Measurements from ENCODE around the gene C12orf76. TPM values are rescaled to one million over a fixed set of nuclear protein-coding genes. Genes with fewer than 3 reads are reported as not detected.
"Not testable (repeated sequence)": the region's sequence is repeated elsewhere in the genome, so short reads cannot be mapped to it uniquely, and the experiment has no call there.

C12orf76 gene
- total RNA-seq, 1 experiment from 2014 or later, result 29.4 TPM

- H3K9me3 ChIP-seq (ENCODE audit: insufficient read depth, low read depth), result no peaks in the 10 kb centered on the region
- no peaks in the 10 kb centered on the region for H3K4me1 ChIP-seq (replicated peaks; ENCODE audit: insufficient read depth)
- DNase-seq, result no peak
- H3K27ac ChIP-seq, result no peak overlapping the region
- H3F3A ChIP-seq (ENCODE audit: insufficient read depth, low read depth), result no peaks in the 10 kb centered on the region
- H3K4me3 ChIP-seq, result no peak overlapping the region
- TF ChIP-seq EZH2 (IDR thresholded peaks at IDR 0.05; ENCODE audit: low read depth), result no peak
- TF ChIP-seq, protein P1, sequence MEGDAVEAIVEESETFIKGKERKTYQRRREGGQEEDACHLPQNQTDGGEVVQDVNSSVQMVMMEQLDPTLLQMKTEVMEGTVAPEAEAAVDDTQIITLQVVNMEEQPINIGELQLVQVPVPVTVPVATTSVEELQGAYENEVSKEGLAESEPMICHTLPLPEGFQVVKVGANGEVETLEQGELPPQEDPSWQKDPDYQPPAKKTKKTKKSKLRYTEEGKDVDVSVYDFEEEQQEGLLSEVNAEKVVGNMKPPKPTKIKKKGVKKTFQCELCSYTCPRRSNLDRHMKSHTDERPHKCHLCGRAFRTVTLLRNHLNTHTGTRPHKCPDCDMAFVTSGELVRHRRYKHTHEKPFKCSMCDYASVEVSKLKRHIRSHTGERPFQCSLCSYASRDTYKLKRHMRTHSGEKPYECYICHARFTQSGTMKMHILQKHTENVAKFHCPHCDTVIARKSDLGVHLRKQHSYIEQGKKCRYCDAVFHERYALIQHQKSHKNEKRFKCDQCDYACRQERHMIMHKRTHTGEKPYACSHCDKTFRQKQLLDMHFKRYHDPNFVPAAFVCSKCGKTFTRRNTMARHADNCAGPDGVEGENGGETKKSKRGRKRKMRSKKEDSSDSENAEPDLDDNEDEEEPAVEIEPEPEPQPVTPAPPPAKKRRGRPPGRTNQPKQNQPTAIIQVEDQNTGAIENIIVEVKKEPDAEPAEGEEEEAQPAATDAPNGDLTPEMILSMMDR (conservative IDR thresholded peaks at IDR 0.05), result no peak
- intact Hi-C loops (cut with micrococcal nuclease; ENCODE audit: unreplicated experiment), result no loop called here
- H3K79me2 ChIP-seq (ENCODE audit: low read depth), result no peaks in the 10 kb centered on the region
- no peaks in the 10 kb centered on the region; the same call in 1 of the 2 replicates for H3K27me3 ChIP-seq (ENCODE audit: insufficient read depth, low read depth)
- no TSS peak for BruUV-seq (replicated peaks)
- CTCF ChIA-PET, result interaction anchor here (0.5 kb wide), 1 partner anchor 302 kb away, joined by 7 read pairs; no protein-coding TSS in a partner anchor
- no peak overlapping the region for H2AFZ ChIP-seq
- H3K36me3 ChIP-seq (ENCODE audit: low read depth), result no peaks in the 10 kb centered on the region
- H3K9me2 ChIP-seq (ENCODE audit: insufficient read depth), result no peaks in the 10 kb centered on the region
- POLR2A ChIA-PET (ENCODE audit: unreplicated experiment), result interaction anchor here (0.5 kb wide), 1 partner anchor 11 kb away, joined by 11 read pairs; no protein-coding TSS in a partner anchor
- no peak overlapping the region for H3K4me2 ChIP-seq
- H4K20me1 ChIP-seq (ENCODE audit: insufficient read depth), result no peaks in the 10 kb centered on the region
Observed at GRCh38 chr12:110090266-110091135, 42.2 kb upstream of the C12orf76 start.

- no peak overlapping the region for H3K4me3 ChIP-seq
- no peak overlapping the region for H3K27ac ChIP-seq
- no peak overlapping the region for H3K4me2 ChIP-seq
- POLR2A ChIA-PET (ENCODE audit: unreplicated experiment), result interaction anchor here (0.6 kb wide), 1 partner anchor 353 kb away, joined by 6 read pairs; no protein-coding TSS in a partner anchor
- DNase-seq, result no peak
- H3K36me3 ChIP-seq (ENCODE audit: low read depth), result no peaks in the 10 kb centered on the region
- H3K79me2 ChIP-seq (ENCODE audit: low read depth), result no peaks in the 10 kb centered on the region
- no peak for TF ChIP-seq EZH2 (IDR thresholded peaks at IDR 0.05; ENCODE audit: low read depth)
- TF ChIP-seq, protein P1 (conservative IDR thresholded peaks at IDR 0.05), result no peak
- intact Hi-C loops (cut with micrococcal nuclease; ENCODE audit: unreplicated experiment), result no loop called here
- H3K9me2 ChIP-seq (ENCODE audit: insufficient read depth), result no peaks in the 10 kb centered on the region
- no peaks in the 10 kb centered on the region for H3K4me1 ChIP-seq (replicated peaks; ENCODE audit: insufficient read depth)
- no TSS peak for BruUV-seq (replicated peaks)
- no peaks in the 10 kb centered on the region; the same call in 1 of the 2 replicates for H3K27me3 ChIP-seq (ENCODE audit: insufficient read depth, low read depth)
- CTCF ChIA-PET, result interaction anchor here (0.6 kb wide), 1 partner anchor 424 kb away, joined by 5 read pairs; no protein-coding TSS in a partner anchor
- no peaks in the 10 kb centered on the region for H3K9me3 ChIP-seq (ENCODE audit: insufficient read depth, low read depth)
- no peaks in the 10 kb centered on the region for H4K20me1 ChIP-seq (ENCODE audit: insufficient read depth)
- H2AFZ ChIP-seq, result no peak overlapping the region
- no peaks in the 10 kb centered on the region for H3F3A ChIP-seq (ENCODE audit: insufficient read depth, low read depth)
Observed at GRCh38 chr12:110088936-110089335, 40.6 kb upstream of the C12orf76 start.

- H3K9me3 ChIP-seq (ENCODE audit: insufficient read depth, low read depth); CTCF ChIA-PET; H3K36me3 ChIP-seq (ENCODE audit: low read depth); H3F3A ChIP-seq (ENCODE audit: insufficient read depth, low read depth); DNase-seq; H3K4me2 ChIP-seq; H2AFZ ChIP-seq; H3K79me2 ChIP-seq (ENCODE audit: low read depth); H4K20me1 ChIP-seq (ENCODE audit: insufficient read depth); H3K4me1 ChIP-seq (replicated peaks; ENCODE audit: insufficient read depth); intact Hi-C loops (cut with micrococcal nuclease; ENCODE audit: unreplicated experiment); H3K27ac ChIP-seq; H3K27me3 ChIP-seq (ENCODE audit: insufficient read depth, low read depth); H3K9me2 ChIP-seq (ENCODE audit: insufficient read depth); H3K4me3 ChIP-seq; BruUV-seq (replicated peaks): not testable (repeated sequence)
- POLR2A ChIA-PET (ENCODE audit: unreplicated experiment), result interaction anchor here (0.6 kb wide), 1 partner anchor 354 kb away, joined by 6 read pairs; no protein-coding TSS in a partner anchor
Observed at GRCh38 chr12:110088216-110088615, 39.9 kb upstream of the C12orf76 start.
